ENCODE data around the gene RIPK4.
"Not testable (repeated sequence)": the region's sequence is repeated elsewhere in the genome, so short reads cannot be mapped to it uniquely, and the experiment has no call there.

Gene RIPK4

DNA sequence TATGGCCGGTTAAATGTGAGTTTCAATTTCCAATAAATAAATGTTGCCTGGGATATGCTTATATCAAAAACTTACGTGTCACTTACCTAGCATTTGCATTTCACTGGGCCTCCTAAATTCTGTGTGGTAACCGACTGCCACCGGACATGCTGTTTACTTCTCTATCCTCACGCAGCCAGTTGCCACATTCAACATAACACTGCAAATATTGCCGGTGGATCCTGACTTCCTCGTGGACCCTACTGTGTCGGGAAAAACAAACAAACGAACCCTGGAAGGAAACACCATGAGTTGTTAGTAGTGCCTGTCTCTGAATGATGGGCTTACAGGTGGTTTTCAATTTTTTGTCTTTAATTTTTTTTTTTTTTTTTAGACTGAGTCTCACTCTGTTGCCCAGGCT lies 54.1 kb downstream of the RIPK4 start:
- no peak for DNase-seq

DNA sequence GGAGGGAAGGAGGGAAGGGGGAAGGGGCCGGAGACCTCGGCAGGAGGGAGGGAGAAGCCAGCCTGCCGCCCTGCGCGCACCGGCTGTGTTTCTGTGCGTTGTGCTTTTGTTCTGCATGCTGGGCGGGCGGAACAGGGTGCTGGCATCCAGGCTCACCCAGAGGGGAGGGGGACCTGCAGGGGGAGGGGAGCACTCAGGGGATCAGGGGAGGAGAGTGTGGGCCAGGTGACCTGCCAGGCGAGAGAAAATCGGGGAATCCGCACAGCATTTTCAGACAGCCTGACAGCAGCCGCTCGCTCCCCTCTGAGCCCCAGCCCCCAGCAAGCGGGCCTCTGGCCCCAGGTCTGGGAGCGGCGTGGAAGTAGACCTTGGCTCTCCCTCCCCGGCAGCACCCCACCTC lies 54.7 kb downstream of the RIPK4 start:
- DNase-seq = no peak

DNA sequence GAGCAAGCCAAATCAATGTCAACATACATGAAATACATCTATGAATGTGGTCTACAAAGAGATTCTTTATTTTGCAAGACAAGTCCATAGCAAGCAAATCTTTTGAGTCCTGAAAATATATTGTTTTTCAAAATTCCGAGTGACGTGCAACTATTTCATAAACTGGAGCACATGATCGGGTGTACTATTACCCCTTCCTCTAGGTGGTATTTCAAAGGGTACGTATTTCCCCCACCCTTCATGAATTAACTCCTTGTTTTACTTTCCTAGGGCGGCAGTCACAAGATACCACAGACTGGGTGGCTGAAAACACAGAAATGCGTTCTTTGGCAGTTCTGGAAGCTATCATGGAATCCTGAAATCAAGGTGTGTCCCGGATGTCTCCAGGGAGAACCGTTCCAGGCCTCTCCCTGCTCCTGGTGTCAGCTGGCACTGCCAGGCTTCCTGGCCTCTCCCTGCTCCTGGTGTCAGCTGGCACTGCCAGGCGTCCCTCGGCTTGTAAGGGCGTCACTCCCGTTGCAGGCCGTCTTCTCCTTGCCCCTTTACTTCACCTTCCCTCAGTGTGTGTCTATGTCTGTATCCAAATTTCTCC lies 55.3 kb downstream of the RIPK4 start:
- no peak for DNase-seq

DNA sequence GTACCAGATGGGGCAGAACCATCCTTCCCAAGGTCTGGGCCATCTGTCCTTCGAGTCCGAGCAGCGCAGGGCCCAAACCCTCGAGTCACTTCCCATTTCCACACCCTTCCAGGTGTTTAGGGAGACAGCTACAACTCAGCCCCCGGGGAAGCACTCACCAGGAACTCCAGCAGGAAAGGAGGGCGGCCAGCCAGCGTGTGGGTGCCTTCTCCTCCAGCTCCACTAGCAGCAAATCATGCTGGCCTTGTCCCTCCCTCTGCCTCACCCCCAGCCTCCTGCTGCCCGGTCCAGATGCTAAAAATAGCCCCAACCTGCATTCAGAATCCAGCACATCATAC lies 56.1 kb downstream of the RIPK4 start:
- no peak for DNase-seq

DNA sequence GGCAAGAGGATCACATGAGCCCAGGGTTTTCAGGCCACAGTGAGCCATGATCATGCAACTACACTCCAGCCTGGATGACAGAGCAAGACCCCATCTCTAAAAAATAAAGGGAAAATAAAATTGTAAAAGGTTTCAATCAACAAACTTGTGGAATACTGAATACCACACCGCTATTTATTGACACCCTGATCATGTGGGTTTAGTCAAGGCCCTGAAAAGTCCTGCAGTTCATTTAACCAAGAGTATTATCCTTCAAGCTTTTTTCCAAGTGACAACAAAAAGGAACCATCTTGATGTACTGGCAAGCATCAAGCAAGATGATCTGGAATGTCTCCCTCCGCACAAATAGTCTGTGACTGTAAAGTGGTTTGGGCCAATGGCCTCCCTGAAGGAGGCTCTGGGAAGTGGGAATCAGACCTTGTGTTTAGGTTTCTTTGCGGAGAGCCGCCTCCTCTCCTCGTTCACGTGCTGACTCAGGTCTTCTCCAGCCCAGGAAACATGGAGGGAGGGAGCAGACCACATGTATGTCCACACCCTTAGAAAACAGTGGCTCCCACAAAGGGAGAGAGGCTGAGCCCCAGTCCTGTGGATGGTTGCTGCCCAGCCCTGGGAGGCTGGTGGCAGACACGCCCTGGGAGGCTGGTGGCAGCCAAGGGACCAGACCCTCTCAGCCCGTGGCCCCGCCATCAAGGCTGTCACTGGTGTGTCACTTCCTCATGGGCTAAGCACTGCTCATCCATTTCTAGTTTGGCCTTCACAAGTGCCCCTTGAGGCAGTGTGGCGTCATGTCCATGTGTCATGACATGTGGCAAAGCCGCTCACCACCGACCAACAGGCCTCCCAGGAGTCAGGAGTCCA lies 56.7 kb downstream of the RIPK4 start:
- DNase-seq = no peak

DNA sequence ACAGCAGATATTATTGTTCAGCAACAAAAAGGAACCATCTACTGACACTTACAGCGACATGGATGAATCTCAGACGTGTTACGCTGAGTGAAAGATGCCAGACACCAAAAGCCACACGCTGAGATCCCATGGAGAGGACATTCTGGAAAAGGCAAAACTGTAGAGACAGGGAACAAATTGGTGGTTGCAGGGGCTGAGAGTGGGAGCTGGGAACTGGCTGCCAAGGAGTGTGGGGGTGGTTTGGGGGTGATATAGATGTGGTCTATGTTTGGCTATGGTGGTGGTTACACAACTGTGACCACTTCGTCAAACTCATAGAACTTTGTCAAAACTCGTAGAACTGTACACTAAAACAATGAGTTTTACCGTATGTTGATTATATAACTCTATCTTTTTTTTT lies 57.7 kb downstream of the RIPK4 start:
- no peak for DNase-seq

DNA sequence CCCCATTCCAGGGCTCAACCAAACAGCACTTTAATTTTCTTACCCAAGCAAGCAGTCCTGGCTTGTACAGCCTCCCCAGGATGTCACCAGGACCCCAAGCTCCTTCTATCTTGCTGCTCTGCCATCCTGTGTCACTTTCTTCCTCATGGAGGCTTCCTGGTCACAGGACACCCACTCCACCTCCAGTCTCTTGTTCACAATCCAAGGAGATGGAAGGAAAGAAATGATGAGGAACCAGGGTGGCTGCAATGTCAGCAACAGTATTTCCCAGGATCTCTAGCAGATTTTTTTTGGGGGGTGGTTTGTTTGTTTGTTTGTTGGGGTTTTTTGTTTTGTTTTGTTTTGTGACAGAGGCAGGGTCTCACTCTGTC lies 58.9 kb downstream of the RIPK4 start:
- DNase-seq = no peak

DNA sequence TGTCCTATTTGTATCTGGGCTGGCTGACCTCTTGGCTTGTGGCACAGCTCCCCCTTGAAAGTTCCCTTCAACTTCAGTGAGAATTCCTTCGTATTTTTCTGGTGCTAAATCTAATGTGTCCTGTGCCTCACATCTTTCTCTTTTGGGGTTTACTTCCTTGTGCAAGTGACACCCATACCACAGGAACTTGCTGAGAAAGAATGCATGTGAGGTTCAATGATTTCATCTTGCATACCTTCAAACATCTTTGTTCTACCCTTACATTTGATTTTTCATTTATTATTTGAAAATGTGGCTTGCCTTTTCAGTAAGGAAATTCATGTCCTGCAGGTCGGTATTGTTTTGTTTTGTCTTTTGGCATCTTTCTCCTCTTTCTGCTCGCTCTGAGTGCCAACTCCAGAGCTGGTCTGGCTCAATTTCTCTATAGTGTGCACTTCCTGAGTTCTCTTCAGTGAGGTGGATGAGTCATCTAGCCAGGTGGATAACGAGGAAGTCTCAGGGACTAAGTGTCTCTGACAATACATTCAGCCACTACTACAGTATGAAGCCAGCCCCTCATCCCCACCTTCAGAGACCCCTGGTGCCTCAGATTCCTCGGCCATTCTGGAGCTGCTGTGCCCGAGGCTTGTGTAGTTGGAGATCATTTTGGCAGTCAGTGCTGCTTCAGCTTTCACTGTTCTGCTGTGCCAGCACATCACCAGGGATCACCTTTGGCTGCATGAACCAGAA lies 59.5 kb downstream of the RIPK4 start:
- no peak for DNase-seq

DNA sequence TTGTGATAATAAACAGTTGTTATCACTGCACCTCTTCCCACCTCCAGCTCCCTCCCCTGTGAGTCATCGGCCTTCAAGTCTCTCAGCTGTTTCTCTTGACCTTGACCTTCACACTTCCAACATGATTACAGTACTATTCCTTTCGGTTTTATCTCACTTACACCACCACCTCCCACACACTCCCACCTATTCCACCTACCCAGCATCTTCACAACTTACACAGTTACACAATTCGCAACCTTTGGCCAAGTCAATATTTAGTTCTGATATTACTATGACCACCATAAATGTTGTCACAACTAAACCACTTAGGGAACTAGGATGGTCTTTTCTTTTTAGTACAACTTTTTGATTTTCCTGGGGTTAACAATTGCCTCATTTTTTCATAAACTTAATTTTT lies 60.2 kb downstream of the RIPK4 start:
- no peak for DNase-seq

DNA sequence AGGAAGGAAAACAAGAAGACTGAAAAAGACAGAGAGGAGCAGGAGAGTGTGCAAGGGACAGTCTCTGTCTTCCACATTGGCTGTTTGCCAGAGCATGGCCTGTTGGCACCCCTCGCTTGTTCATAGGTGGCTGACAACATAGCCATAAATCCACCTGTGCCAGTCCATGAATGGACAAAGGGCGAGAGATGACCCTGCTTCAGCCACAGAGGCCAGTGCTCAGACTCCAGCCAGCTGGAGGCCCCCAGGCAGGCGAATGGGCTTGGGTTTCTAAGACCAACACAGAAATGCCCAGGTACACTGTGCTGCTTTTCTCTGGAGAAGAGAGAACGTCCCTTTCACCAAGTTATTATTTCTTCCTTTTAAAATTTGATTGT lies 60.6 kb downstream of the RIPK4 start:
- DNase-seq = no peak

DNA sequence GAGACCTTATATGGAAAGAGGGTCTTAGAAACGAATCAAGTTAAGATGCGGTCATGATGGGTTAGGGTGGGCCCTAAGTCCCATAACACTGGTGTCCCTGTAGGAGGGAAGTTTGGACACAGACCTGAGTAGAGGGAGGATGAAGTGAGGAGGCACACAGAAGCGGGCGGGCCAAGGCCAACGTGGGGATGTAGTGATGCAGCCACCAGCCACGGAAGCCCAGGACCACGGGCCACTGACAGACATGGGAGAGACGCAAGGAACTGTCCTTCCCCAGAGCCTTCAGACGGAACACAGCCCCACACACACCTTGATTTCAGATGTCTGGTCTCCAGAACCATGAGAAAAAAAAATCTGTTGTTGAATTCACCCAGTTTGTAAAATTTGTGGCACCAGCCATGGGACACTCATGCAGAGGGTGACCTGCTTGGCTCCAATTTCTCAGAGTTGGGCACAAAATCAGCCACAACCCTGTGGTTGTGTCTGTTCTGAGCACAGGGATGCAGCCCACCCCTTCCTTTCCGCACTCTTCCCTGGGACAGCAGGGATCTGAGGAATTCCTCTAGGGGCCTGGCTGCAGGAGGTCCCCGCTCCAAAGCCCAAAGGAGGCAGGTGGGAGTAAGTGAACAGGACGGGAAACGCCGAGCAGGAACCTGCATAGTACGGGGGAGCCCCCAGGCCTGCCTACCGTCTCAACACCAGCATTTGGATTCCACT lies 61.1 kb downstream of the RIPK4 start:
- DNase-seq = no peak

DNA sequence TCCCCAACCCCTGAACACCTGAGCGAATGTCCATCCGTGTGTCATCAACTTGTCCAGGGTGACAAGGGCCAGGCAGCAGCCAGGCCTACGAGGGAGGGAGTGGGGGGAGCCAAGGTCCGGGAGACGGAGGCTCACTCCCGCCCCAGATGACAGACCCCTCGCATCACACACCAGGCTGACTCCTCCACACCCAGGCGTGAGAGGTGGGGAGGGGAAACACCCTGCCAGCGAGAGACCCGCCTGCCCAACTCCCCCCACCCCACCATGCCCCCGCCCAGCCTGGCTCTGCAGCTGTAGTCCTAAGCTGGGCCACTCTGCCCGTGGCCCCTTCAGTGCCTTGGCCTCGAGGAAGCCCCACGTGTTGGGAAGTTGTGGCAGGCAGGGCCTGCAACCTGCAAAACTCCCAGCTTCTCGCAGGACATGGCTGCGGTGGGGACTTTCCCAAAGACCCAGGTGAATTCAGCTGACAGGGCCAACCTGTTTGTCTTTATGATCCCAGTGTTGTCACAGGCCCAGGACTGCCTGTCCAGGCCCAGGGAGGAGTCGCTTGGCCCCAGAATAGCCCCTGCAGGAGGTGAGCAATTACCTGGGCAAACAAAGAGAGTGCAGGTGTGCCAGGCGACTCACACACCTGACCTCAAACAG lies 62.9 kb downstream of the RIPK4 start:
- no peak for DNase-seq

DNA sequence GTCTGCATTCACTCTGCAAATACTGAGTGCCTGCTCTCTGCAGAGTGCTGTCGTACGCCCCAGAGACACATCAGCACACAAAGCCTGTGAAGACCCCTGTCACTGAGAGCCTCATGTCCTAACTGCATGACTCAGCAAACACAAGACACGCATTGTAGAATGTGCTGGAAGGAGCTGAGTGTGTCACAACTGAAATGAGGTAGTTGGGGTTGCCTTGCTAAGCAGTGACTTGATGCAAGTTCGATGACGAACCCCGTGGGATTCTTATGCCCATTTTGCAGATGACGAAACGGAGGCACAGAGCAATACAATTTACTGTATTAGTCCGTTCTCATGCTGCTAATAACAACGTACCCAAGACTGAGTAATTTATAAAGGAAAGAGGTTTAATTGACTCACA lies 65.1 kb downstream of the RIPK4 start:
- no peak for DNase-seq

DNA sequence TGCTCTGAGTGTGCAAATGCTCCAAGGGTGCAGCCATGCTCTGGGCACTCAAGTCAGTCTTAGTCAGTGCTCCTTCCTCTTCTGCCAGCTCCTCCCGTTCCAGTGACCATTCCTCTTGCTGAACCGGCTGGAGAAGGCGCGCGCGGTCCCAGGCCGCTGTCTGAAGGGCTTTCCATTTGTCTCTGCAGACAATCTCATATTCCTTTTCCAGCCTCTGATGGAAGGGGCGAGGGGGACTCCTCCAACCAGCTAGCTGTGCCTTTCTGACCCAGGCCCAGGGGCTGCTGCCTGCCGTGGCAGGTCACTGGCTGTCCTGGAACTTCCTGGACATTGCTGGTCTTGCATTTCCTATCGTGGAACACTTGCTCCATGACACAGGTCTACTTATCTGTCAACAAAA lies 67.5 kb downstream of the RIPK4 start:
- DNase-seq = no peak

DNA sequence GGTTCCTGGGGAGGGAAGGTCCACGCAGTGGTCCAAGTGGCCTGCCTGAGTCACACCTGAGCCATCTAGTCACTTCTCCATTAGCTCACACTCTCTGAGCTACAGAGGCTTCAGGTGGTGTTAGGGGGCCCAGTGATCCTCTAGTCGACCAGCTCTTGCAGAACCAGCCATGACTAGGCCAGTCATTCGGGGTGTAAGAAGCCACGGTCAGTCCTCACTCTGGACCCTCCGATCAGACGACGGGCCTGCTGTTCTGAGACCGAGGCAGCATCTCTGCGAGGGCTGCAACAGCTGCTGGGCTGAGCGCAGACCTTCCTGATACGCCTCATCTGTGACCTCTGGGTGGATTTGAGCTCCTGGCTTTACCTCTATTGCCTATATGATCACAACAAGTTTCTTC lies 68.8 kb downstream of the RIPK4 start:
- no peak for DNase-seq

DNA sequence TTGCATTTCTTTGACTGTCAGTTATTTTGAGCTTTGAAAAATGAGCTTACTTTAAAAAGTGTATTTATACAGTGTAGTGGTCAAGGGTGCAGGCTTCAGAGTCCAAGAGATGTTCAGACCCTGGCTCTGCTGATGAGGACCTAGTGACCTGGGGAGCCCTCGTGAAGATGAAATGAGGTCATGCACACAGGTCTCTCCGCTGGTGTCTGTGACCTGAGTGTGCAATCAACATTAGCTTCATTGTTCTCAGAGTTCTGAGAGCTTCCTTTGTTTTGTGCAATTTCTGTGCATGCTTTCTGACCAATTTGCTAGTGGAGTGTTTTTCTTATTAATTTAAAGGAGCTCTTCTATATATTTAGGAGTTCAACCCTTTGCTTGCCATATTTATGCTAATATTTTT lies 71.3 kb downstream of the RIPK4 start:
- no peak for DNase-seq

DNA sequence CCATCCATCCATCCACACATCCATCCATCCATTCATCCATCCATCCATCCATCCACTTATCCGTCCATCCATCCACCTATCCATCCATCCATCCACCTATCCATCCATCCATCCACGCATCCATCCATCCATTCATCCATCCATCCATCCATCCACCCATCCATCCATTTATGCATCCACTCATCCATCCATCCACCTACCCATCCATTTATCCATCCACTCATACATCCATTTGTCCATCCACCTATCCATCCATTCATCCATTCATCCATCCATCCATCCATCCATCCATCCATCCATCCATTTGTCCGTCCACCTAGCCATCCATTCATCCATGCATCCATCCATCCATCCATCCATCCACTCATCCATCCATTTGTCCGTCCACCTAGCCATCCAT lies 72.8 kb downstream of the RIPK4 start:
- not testable (repeated sequence) for DNase-seq

DNA sequence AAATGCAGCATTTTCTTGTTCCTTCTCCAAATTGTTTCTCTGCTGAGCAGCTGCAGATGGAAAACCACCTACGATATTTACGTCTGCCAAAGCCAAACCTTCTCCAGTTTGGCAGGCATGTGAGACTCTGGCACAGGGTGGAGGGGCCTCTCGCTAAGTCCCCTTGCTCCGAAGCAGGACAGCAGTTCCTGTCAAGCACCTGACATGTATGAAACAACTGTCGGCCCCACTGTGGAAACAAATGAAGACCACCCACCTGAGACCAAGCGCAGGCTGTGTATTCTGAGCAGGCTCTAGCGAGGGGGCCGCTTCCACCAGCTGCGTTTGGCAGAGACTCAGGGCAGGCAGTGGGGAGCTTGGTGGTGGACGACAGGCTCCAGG lies 74.7 kb downstream of the RIPK4 start:
- DNase-seq = no peak

DNA sequence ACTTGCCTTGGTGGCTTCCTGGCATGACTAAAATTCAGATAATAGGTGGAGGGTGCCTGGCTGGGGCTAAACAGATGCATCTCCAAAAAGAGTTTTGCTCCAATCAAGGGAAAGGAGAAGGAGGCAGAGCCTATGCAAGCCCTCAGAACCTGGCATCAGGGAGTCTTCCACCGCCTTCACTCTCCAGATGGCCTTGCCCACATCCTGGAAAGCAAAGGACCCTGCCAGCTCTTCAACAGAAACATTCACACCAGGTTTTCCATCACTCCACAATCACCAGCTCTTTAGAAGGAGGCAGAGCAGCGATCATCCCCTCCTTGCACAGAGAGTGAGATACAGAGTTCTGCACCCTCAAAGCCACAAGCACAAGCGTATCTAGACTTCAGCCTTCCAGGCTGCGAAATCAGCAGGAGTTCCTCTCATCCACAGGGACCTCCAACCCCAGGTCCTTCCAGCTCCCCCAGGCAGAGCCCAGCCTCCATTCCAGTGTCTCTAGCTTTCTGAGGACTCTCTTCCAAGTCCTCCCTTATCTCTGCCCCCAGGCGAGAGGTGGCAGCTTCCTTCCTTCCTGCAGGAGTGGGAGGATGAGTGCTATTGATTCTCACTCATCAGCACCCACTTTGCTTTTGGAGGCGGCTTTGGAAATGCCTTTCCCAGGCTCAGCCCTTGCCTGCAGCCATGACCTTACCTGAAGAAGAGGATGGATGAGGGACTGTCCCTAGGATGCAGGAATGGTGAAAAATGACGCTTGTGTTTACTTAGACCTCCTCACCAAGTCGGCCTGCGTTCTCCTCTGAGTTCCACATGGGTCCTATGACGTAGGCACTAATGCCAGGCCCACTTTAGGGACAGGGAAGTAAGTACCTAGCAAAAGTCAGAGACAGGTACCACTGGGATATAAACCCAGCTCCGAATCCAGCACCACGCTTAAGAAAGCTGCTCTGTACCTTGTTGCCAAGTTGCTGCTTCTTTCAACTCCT lies 75.4 kb downstream of the RIPK4 start:
- no peak for DNase-seq
